HG03175 (cell line): Measurements from ENCODE around the gene ORC2.

Source experiments
- ATAC-seq: cut with Tn5 transposase; IDR thresholded peaks from one replicate; pipeline ENCODE4 v1.9.1; 2021; ENCODE audit warnings: mild to moderate bottlenecking, moderate library complexity; ENCODE audit not compliant: unreplicated experiment

Gene ORC2

DNA sequence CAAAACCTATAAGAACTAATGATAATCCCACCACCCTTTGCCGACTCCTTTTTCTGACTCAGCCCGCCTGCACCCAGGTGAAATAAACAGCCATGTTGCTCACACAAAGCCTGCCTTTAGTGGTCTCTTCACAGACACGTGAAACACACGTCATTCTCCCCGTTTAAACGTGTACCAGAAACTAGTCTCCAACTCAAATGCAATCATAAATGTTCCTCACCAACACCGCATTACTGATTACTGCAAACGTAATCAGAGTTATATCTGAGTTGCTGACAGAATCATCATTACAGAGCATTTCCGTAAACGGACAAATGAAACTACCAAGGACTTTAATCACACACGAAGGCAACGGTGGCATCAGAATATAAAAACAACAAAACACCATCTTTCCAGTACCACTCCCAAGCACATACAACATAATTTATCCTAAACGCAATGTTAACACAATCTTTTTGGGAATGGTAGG, 100.9 kb downstream of the ORC2 start:
- ATAC-seq, result no peak

GRCh38 chr2:200861617-200862155, 101.8 kb downstream of the ORC2 start:
- ATAC-seq, result no peak

DNA sequence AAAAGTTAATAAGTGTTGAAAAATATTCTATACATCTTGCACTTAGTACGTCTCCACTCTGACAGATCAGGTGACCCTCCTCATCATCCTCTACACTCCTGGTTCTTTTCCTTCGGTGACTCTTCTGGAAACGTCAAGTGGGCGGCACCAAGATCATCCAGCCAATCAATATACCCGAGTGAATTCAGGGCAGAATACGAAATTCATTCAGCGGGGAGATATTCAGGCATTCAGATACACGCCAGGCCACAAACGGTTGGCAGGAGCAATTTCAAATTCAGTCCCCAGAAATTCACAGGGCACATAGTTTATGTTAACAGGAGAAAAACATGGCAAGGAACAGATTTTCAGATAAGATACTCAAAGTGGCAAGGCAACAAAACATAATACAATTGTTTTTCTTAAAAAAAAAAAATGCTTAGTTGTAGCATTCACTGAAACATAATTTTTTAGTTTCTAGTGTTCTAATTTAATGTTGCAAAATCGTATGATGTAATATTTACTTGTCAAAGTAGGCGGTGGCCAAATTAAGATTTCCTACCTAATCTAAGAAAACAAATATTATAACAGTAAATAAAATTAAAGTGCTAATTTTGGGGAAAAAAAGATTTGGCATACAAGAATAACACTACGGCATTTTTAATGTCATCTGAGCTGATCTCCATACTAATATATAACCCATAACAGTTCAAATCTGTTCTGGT, 103.2 kb downstream of the ORC2 start:
- ATAC-seq, result no peak
